Endothelial cell of umbilical vein (primary cell): Measurements from ENCODE around the gene CPPED1. TPM values are rescaled to one million over a fixed set of nuclear protein-coding genes. Genes with fewer than 3 reads are reported as not detected.

ENCODE experiments used
- BruUV-seq: library from RNA; stranded (reverse); fragments of 400-500 nt; replicated peaks from 2 replicates; lab custom pipeline; 2021; lab: Mats Ljungman, UMichigan
- CTCF ChIA-PET: fragments of 300-600, 350-600 bp; sonication (Branson Sonifier 250); formaldehyde crosslinking; loops from one replicate; lab custom pipeline; 2021; ENCODE audit warnings: antibody characterized with exemption, inconsistent platforms; lab: Charles Lee
- POLR2A ChIA-PET: fragments of 300-600, 350-600 bp; sonication (Branson Sonifier 250); formaldehyde crosslinking; loops from one replicate; lab custom pipeline; 2021; ENCODE audit warnings: antibody characterized with exemption, inconsistent platforms; lab: Charles Lee
- DNase-seq: peaks from one replicate; pipeline ENCODE4 v3.0.0-alpha.2; 2011; ENCODE audit warnings: low read depth, low spot score
- FAIRE-seq: peaks from 2 replicates; lab custom pipeline; 2011; peaks lifted over from hg19 to GRCh38; lab: Jason Lieb, UNC
- H2AFZ ChIP-seq: 2 replicates; pipeline ENCODE4 v1.6.0; 2012; ENCODE audit warnings: low read depth, low read length, control low read depth, inconsistent platforms
- H3K27ac ChIP-seq: 2 replicates; pipeline ENCODE4 v1.5.1; 2011; ENCODE audit warnings: low read depth, mild to moderate bottlenecking, control low read depth, low read length, moderate library complexity; ENCODE audit not compliant: insufficient read depth
- H3K27me3 ChIP-seq, 2 experiments: 2 replicates each; pipeline versions ENCODE4 v1.6.0 to v1.6.1; 2011; ENCODE audit warnings: low read length in 2 of 2, mixed read lengths in 1 of 2; ENCODE audit not compliant: control insufficient read depth in 2 of 2, insufficient read depth in 2 of 2
- H3K36me3 ChIP-seq, 2 experiments: 2 replicates in 1 of 2; 3 replicates in 1 of 2; pipeline ENCODE4 v1.5.1; 2011; ENCODE audit warnings: low read length in 2 of 2, mild to moderate bottlenecking in 1 of 2, moderate library complexity in 1 of 2; ENCODE audit not compliant: control insufficient read depth in 2 of 2, insufficient read depth in 2 of 2; ENCODE audit errors: extremely low read depth in 1 of 2
- H3K4me1 ChIP-seq: 3 replicates; pipeline ENCODE4 v1.5.1; 2011; ENCODE audit warnings: mild to moderate bottlenecking, low read length; ENCODE audit not compliant: control insufficient read depth, insufficient read depth; ENCODE audit errors: extremely low read depth
- H3K4me2 ChIP-seq: 2 replicates; pipeline ENCODE4 v1.6.1; 2011; ENCODE audit warnings: low read length, control low read depth, mixed read lengths; ENCODE audit not compliant: insufficient read depth
- H3K4me3 ChIP-seq, 3 experiments: fragments of 200-600 bp in 1 of 3; sonication (generic), shearing (Covaris generic) in 1 of 3; replicated peaks in 1 of 3; 2 replicates each; pipeline ENCODE4 v1.5.1; 2011 to 2016; ENCODE audit warnings: control low read depth in 3 of 3, low read length in 3 of 3, mild to moderate bottlenecking in 2 of 3, inconsistent platforms in 1 of 3, low read depth in 1 of 3, moderate library complexity in 1 of 3; ENCODE audit not compliant: insufficient read depth in 1 of 3
- H3K79me2 ChIP-seq: 2 replicates; pipeline ENCODE4 v1.6.0; 2012; ENCODE audit warnings: low read length, inconsistent platforms; ENCODE audit not compliant: control insufficient read depth, insufficient read depth
- H3K9ac ChIP-seq: replicated peaks from 2 replicates; pipeline ENCODE3; 2011; ENCODE audit warnings: low read length, control low read depth; ENCODE audit not compliant: insufficient read depth; ENCODE audit errors: extremely low read depth
- H3K9me1 ChIP-seq: replicated peaks from 3 replicates; pipeline ENCODE4 v1.6.0; 2011; ENCODE audit warnings: mild to moderate bottlenecking, low read length; ENCODE audit not compliant: control insufficient read depth, insufficient read depth; ENCODE audit errors: extremely low read depth
- H3K9me3 ChIP-seq: replicated peaks from 2 replicates; pipeline ENCODE4 v1.5.1; 2012; ENCODE audit warnings: low read length, inconsistent platforms; ENCODE audit not compliant: control insufficient read depth, insufficient read depth
- H4K20me1 ChIP-seq: replicated peaks from 2 replicates; pipeline ENCODE3; 2011; ENCODE audit warnings: mild to moderate bottlenecking, low read length; ENCODE audit not compliant: control insufficient read depth, insufficient read depth; ENCODE audit errors: extremely low read depth
- CTCF ChIP-seq, 2 donors: IDR thresholded peaks; 1 replicate in 1 of 2; 2 replicates in 1 of 2; pipeline ENCODE4 v1.5.1; 2011; ENCODE audit warnings: low read length in 2 of 2, mild to moderate bottlenecking in 2 of 2, moderate library complexity in 2 of 2, control low read depth in 1 of 2, inconsistent platforms in 1 of 2, low read depth in 1 of 2; ENCODE audit not compliant: insufficient read depth in 1 of 2; ENCODE audit errors: extremely low read depth in 1 of 2
- FOS ChIP-seq: IDR thresholded peaks from 2 replicates; pipeline ENCODE4 v1.6.1; 2011; ENCODE audit warnings: mild to moderate bottlenecking, low read length, moderate library complexity, borderline replicate concordance; ENCODE audit not compliant: insufficient read depth
- MAX ChIP-seq: IDR thresholded peaks from 2 replicates; pipeline ENCODE4 v1.6.1; 2011; ENCODE audit not compliant: insufficient read depth, insufficient read length
- MYC ChIP-seq: IDR thresholded peaks from one replicate; pipeline ENCODE4 v1.6.1; 2011; ENCODE audit warnings: mild to moderate bottlenecking, low read depth, low read length
- POLR2A ChIP-seq: IDR thresholded peaks from 2 replicates; pipeline ENCODE4 v1.6.1; 2012; ENCODE audit warnings: low read depth, mild to moderate bottlenecking, control low read depth, low read length
- POLR2AphosphoS5 ChIP-seq: IDR thresholded peaks from 2 replicates; pipeline ENCODE4 v1.6.1; 2012; ENCODE audit warnings: low read depth, mild to moderate bottlenecking, control low read depth, low read length, moderate library complexity; ENCODE audit not compliant: insufficient read depth
- dilution Hi-C: fragments of 300-500 bp; cut with MboI; formaldehyde crosslinking; loops from one replicate; pipeline ENCODE4 v1.15.0; 2019; ENCODE audit warnings: low sequenced_read_pairs; ENCODE audit not compliant: extremely low pct_ligation_motif_present
- intact Hi-C: fragments of 100-400 bp; cut with micrococcal nuclease; formaldehyde crosslinking; loops from one replicate; pipeline ENCODE4 v1.10.0; 2022
- polyA plus RNA-seq, 4 experiments: library from polyadenylated mRNA; depleted of rRNA in 3 of 4; stranded (reverse) in 3 of 4; unstranded in 1 of 4; fragments of >200 nt; gene quantifications; 2 replicates each; pipeline versions ENCODE4 v1.2.1 to v1.2.3, GENCODE V29; 2011 to 2012; ENCODE audit warnings: missing spikeins in 1 of 4
- total RNA-seq: library from RNA; stranded (reverse); gene quantifications from 2 replicates; pipeline ENCODE4 v1.2.3, GENCODE V29; 2021

Gene CPPED1
- total and polyA plus RNA-seq, 2 donors (not counting 3 experiments of a cell fraction or from before 2014, with no cell fraction given): 27.9 to 59.3 TPM

GRCh38 chr16:12778726-12779125, 25.0 kb downstream of the CPPED1 start:
- CTCF ChIA-PET: no interaction called here
- no peaks in the 10 kb centered on the region for H3K4me1 ChIP-seq

More at GRCh38 chr16:12778726-12779125, 25.0 kb downstream of the CPPED1 start:
- no peak overlapping the region for H3K4me2 ChIP-seq
- no TSS peak for BruUV-seq
- no peak overlapping the region for H3K27ac ChIP-seq
- intact Hi-C loops (no loop called here), dilution Hi-C loops (no loop called here)
- no peaks in the 10 kb centered on the region for H3K27me3 ChIP-seq
- POLR2A ChIA-PET: no interaction called here
- H3K9me3 ChIP-seq: no peaks in the 10 kb centered on the region
- H2AFZ ChIP-seq: no peak overlapping the region
- no peaks in the 10 kb centered on the region for H4K20me1 ChIP-seq
- peaks cover 4 to 8% of the 10 kb centered on the region in 2 experiments for H3K36me3 ChIP-seq
- no peak for FAIRE-seq
- H3K4me3 ChIP-seq: no peak overlapping the region
- H3K9ac ChIP-seq: no peak overlapping the region
- H3K79me2 ChIP-seq: peaks cover 2% of the 10 kb centered on the region
- DNase-seq: no peak
- no peak for TF ChIP-seq POLR2A
- no peak for TF ChIP-seq POLR2AphosphoS5
- TF ChIP-seq CTCF (IDR thresholded peaks at IDR 0.05; ENCODE audit: extremely low read depth in 1 of 2, insufficient read depth in 1 of 2, low read depth in 1 of 2, low read length in 2 of 2): no peak
- TF ChIP-seq MYC: no peak
- TF ChIP-seq FOS: no peak
- TF ChIP-seq MAX: no peak
- no peaks in the 10 kb centered on the region for H3K9me1 ChIP-seq
